Astrocyte of the cerebellum (primary cell): ENCODE measurements around the gene ABHD17A.

ENCODE experiments used
- DNase-seq: peaks from one replicate; pipeline ENCODE4 v3.0.0-alpha.2; 2011; ENCODE audit warnings: low read depth
- H3K4me3 ChIP-seq: 2 replicates; pipeline ENCODE4 v1.5.1; 2011; ENCODE audit warnings: mild to moderate bottlenecking, low read depth, low read length, moderate library complexity
- CTCF ChIP-seq: IDR thresholded peaks from 2 replicates; pipeline ENCODE4 v1.5.1; 2012; ENCODE audit warnings: low read length, low read depth, moderate library complexity, mild to moderate bottlenecking; ENCODE audit errors: missing control alignments
- in situ Hi-C: cut with HindIII; loops from 2 replicates; pipeline ENCODE4 v1.10.0; 2017; ENCODE audit warnings: low sequenced_read_pairs

ABHD17A gene

GRCh38 chr19:1911995-1912394, 26.7 kb upstream of the ABHD17A start:
- no peak overlapping the region for H3K4me3 ChIP-seq
- in situ Hi-C loops = no loop called here
- DNase-seq = no peak
- no peak for TF ChIP-seq CTCF

GRCh38 chr19:1911098-1911497, 25.8 kb upstream of the ABHD17A start:
- in situ Hi-C loops = no loop called here
- TF ChIP-seq CTCF = no peak
- DNase-seq = no peak

GRCh38 chr19:1910177-1910576, 24.9 kb upstream of the ABHD17A start:
- no peak for DNase-seq
- no peak for TF ChIP-seq CTCF
- H3K4me3 ChIP-seq = no peak overlapping the region
- in situ Hi-C loops = no loop called here

More at GRCh38 chr19:1911098-1911497, 25.8 kb upstream of the ABHD17A start:
- no peak overlapping the region for H3K4me3 ChIP-seq

GRCh38 chr19:1909761-1910080, 24.4 kb upstream of the ABHD17A start:
- in situ Hi-C loops = no loop called here
- H3K4me3 ChIP-seq = no peak overlapping the region

GRCh38 chr19:1908364-1908678, 23.0 kb upstream of the ABHD17A start:
- H3K4me3 ChIP-seq = no peak overlapping the region
- in situ Hi-C loops = no loop called here
- no peak for DNase-seq
- no peak for TF ChIP-seq CTCF

More at GRCh38 chr19:1909761-1910080, 24.4 kb upstream of the ABHD17A start:
- no peak for DNase-seq
- TF ChIP-seq CTCF = no peak

GRCh38 chr19:1907563-1908363, 22.5 kb upstream of the ABHD17A start:
- H3K4me3 ChIP-seq = no peak overlapping the region
- in situ Hi-C loops = no loop called here
- no peak for DNase-seq
- TF ChIP-seq CTCF = no peak
